GM20431 (cell line): ENCODE measurements around the gene CYP4A22.
"Not testable (repeated sequence)": the region's sequence is repeated elsewhere in the genome, so short reads cannot be mapped to it uniquely, and the experiment has no call there.

Source experiments
- in situ Hi-C: fragments of 300-500 bp; cut with MseI, MboI; formaldehyde crosslinking; loops from one replicate; pipeline ENCODE4 v1.15.0; 2020; ENCODE audit warnings: low sequenced_read_pairs; ENCODE audit not compliant: unreplicated experiment

Gene CYP4A22

GRCh38 chr1:47149162-47149561 is 11.9 kb downstream of the CYP4A22 start:
- in situ Hi-C loops, result not testable (repeated sequence)

GRCh38 chr1:47156457-47156856 is 19.2 kb downstream of the CYP4A22 start:
- in situ Hi-C loops, result not testable (repeated sequence)

- in situ Hi-C loops, result not testable (repeated sequence)
These were observed 20.7 kb downstream of the CYP4A22 start for GRCh38 chr1:47157957-47158356.

DNA sequence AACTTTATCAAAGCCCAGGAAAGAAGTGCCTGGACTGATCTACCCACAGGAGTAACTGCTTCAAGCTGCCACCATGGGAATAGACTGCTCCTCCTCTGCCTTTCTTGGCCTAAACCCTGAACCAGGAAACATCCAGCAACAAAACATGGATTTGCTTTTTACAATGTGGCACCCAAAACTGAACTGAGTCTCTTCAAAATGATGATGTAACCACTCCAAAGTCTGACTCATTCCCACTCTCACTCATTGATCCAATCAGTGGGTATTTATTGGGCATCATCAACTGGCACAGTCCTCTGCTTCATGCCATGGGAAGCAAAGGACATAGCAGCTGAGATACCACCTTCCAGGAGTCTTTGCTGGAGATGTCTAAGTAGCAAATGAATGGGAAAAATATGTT is 23.5 kb downstream of the CYP4A22 start:
- in situ Hi-C loops, result no loop called here

- in situ Hi-C loops, result no loop called here
These were observed 24.2 kb downstream of the CYP4A22 start for GRCh38 chr1:47161298-47162040.

DNA sequence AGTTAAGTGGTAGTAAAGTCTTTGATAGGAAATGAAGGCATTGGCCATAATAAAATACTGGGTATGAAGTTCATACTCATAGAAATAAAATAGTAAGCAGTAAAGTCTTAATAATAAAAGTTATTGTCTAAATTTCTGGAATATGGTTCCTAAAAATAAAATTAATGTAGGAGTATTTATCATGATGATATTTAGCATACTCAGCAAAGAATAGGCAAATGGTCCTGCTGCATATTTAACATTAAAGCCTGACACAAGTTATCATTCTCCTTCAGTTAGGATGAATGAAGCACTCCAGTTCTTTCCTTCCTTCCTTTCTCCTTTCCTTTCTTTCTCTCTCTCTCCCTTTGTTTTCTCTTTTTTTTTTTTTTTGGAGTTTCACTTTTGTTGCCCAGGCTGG is 27.3 kb downstream of the CYP4A22 start:
- in situ Hi-C loops, result no loop called here

- in situ Hi-C loops, result no loop called here
These were observed 35.5 kb downstream of the CYP4A22 start for GRCh38 chr1:47172782-47173181.

GRCh38 chr1:47174656-47175020 is 37.4 kb downstream of the CYP4A22 start:
- in situ Hi-C loops, result loop anchor here (25.0 kb wide), 1 partner anchor 538 kb away; no protein-coding TSS in a partner anchor

- in situ Hi-C loops, result loop anchor here (25.0 kb wide), 1 partner anchor 537 kb away; no protein-coding TSS in a partner anchor
These were observed 38.1 kb downstream of the CYP4A22 start for GRCh38 chr1:47175227-47175934.

DNA sequence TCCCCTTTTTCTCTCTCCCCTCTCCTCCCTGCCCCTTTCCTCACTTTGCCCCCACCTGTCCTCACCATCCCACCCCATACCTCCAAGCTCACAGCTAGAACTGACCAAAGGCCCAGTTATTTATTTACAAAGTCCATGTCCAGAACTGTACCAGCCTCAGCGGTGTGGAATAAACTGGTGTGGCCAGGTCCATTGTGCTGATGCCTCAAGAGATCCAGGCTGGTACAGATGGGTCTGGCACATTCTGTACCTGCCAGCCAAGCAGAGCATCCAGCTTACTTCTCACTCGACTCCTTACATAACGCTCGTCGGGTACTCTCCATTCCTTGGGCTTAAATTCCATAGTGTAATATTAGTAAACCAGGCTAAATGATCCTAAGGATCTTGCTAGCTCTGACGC is 40.8 kb downstream of the CYP4A22 start:
- in situ Hi-C loops, result loop anchor here (25.0 kb wide), 1 partner anchor 534 kb away; no protein-coding TSS in a partner anchor

DNA sequence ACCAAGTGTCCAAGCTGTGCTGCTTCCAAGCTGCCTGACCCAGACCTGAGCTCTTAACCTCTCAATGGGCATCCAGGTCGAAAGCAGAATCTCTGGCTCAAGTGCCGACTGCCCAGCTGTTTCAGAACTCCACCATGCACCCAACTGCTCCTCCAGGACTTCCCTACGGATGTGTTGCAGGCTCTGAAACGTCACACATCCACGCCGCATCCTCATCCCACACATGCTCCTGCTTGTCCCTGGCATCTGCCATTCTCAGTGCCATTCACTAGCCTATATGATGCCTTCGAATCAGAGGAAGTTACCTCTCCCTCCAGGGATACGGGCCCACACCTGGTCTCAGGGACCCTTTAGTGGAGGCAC is 41.4 kb downstream of the CYP4A22 start:
- in situ Hi-C loops, result loop anchor here (25.0 kb wide), 1 partner anchor 534 kb away; no protein-coding TSS in a partner anchor

DNA sequence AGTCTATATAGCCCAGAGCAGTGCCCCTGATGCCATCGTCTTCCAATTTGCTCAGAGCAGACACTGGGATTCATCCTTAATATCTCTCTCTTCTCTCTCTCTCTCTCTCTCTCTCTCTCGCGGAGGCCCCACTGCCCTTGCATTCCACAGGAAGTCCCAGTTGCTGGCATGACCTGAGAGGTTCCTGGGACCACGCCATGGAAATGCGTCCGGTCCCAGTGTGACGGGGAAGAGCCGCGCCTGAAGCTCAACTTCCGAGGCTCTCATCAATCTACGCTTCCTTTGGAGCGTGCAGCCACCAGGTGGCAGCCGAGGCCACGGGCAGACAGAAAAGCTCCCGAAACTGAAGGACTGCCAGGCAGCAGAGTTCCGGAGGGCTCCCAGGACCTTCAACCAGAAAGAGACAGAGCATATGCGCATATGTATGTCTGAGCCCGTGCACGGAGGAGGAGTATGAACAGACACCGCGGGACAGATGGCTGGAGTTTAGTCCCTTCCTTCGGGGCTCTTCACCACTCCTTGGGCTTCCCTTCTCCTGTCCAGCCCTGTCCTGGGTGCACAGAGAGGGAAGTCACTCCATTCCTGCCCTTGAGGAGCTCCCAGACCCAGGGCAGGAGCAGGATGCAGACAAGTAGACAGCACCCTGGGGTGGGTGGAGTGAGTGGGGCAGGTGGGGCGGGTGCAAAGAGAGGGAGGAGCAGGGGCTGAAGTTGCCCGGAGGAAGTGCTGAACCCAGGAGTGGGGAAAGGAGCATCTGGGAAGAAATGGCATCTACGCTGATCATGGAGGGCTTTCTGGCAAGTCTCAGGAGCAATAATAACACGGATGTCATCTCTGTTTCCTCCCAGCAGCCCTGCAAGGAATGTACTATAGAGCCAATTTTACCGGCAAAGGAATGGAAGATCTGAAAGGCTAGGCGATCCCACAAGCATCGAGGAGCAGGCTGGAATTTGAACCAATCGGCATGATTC is 42.1 kb downstream of the CYP4A22 start:
- in situ Hi-C loops, result loop anchor here (25.0 kb wide), 1 partner anchor 533 kb away; no protein-coding TSS in a partner anchor

- in situ Hi-C loops, result loop anchor here (25.0 kb wide), 1 partner anchor 532 kb away; no protein-coding TSS in a partner anchor
These were observed 42.8 kb downstream of the CYP4A22 start for GRCh38 chr1:47179988-47180563.

GRCh38 chr1:47180603-47181094 is 43.4 kb downstream of the CYP4A22 start:
- in situ Hi-C loops, result loop anchor here (25.0 kb wide), 1 partner anchor 532 kb away; no protein-coding TSS in a partner anchor

DNA sequence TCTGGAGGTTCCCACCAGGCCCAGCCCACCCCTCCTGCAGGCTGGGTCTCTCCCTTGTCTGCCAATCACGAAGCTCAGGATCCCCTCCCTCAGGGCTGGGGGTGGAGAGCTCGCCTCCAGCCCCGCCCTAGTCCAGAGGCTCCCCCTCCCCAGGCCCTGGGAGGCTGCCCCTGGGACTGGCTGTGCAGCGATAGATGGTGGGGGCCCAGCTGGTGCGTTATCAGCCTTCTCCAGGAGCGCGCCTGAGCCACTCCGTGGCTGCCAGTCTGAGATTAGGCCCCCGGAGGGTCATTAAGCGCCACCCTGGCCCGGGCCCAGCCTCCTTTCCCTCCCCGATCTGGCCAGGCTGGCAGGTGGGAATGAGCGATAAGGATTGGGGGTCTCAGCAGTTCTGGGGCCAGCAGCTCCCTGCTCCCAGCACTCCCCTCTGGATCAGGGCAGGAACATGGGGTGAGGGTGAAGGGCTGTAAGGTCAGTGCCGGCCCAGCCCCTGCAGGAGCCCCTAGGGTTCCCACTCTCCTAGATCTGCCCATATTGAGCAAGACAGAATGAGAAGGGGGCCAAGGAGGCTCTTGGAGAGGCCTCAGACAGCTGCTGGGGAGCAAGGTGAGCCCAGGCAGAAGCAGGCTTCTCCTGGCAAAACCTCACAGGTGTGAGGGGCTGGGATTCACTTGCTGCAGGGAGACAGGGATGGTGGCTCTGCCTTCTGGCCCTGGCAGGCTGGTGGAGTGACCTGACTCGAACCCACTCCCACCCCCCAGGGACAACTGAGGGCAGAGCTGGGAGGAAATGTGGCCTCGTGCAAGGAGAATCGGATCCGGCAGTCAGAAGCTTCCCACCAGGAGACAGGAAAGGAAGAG is 44.1 kb downstream of the CYP4A22 start:
- in situ Hi-C loops, result loop anchor here (25.0 kb wide), 1 partner anchor 531 kb away; no protein-coding TSS in a partner anchor

DNA sequence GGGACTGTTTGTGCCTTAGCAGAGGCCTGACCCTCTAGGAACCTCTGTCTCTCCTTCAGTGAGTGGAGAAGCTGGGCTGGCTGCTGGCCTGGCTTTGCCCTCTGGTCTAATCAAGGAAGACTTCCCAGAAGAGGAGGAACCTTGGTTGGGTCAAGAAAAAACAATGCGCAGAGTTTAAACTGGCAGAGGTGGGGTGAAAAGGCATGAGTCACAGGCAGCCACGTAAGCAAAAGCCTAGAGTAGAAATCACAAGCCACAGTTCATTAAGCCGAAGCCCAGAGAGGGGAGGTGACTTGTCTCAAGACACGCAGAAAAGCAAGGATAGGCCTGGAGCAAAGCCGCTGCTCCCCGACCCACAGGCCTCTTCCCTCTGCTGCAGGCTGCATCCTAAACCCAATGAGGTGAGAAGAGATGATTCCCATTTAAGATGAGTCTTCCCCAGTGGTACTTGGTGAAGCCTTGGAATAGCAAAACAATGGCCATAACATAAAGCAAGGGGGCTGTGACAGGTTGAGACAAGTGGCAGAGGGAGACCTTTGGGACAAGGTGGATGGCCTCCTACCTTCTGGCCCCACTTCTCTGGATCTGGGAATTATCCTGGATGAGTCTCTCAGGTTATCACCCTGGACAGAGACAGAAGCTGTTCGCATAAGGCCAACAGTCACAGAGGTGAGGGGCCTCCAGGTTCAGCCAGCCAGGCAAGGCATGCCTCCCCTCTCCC is 44.9 kb downstream of the CYP4A22 start:
- in situ Hi-C loops, result loop anchor here (25.0 kb wide), 1 partner anchor 530 kb away; no protein-coding TSS in a partner anchor

GRCh38 chr1:47182676-47183235 is 45.5 kb downstream of the CYP4A22 start:
- in situ Hi-C loops, result loop anchor here (25.0 kb wide), 1 partner anchor 530 kb away; no protein-coding TSS in a partner anchor
